Measurements from ENCODE around the gene OXLD1. TPM values are rescaled to one million over a fixed set of nuclear protein-coding genes. Genes with fewer than 3 reads are reported as not detected.
"Not testable (repeated sequence)": the region's sequence is repeated elsewhere in the genome, so short reads cannot be mapped to it uniquely, and the experiment has no call there.

OXLD1 gene
- total RNA-seq, 4 donors from 2014 or later = 18.4 to 26.5 (median 21.6) TPM

- TF ChIP-seq CTCF (IDR thresholded peaks at IDR 0.05) = no peak
- ATAC-seq (ENCODE audit: low FRiP score) = no peak
- no peak for DNase-seq (ENCODE audit: low spot score)
Measured at GRCh38 chr17:81682565-81683207, 16.3 kb upstream of the OXLD1 start.

- no peak for TF ChIP-seq CTCF (IDR thresholded peaks at IDR 0.05)
- no peak for DNase-seq (ENCODE audit: low spot score)
- ATAC-seq (ENCODE audit: low FRiP score) = no peak
Measured at GRCh38 chr17:81681672-81682071, 15.3 kb upstream of the OXLD1 start.

DNA sequence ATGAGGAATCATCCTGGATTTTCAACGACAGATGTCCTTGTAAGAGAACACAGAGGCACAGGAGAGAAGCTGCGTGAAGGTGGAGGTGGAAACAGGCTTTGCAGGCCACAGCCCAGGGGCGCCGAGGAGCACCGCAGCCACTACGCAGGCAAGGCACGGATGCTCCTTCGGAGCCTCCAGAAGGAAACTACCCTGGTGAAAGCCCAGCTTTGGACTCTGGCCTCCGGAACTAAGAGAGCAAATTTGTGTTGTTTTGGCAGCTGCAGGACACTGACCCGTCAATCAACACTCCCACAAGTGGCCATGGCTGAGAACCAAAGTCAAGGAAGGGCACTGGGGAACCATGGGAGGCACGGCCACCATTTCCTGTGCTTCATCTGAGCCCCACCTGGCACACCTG is 13.7 kb upstream of the OXLD1 start:
- no peak for TF ChIP-seq CTCF (IDR thresholded peaks at IDR 0.05)
- DNase-seq (ENCODE audit: low spot score) (no peak), ATAC-seq (ENCODE audit: low FRiP score) (no peak)

DNA sequence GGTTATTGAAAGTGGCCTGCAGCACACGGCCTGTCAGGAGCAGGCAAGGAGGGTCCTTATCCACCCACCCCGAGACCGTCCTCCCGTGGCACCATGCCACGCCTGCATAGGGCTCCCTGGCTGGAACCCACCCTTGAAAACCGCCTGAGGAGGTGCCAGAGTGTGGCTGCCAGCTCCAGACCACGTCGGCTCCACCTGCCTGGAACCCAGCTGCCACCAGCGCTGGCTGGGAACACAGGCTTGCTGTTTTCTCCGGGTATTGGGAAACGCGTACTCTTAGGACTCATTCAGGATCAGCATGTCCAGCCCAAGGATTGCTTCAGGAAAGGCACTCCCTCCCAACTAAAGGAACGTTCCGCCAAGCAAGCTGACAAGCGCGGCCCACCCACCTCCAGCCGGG is 10.5 kb upstream of the OXLD1 start:
- ATAC-seq (ENCODE audit: low FRiP score) = no peak
- no peak for TF ChIP-seq CTCF (IDR thresholded peaks at IDR 0.05)
- no peak for DNase-seq (ENCODE audit: low spot score)

GRCh38 chr17:81675515-81676221 is 9.3 kb upstream of the OXLD1 start:
- not testable (repeated sequence) for ATAC-seq (ENCODE audit: low FRiP score); DNase-seq (ENCODE audit: low spot score)

DNA sequence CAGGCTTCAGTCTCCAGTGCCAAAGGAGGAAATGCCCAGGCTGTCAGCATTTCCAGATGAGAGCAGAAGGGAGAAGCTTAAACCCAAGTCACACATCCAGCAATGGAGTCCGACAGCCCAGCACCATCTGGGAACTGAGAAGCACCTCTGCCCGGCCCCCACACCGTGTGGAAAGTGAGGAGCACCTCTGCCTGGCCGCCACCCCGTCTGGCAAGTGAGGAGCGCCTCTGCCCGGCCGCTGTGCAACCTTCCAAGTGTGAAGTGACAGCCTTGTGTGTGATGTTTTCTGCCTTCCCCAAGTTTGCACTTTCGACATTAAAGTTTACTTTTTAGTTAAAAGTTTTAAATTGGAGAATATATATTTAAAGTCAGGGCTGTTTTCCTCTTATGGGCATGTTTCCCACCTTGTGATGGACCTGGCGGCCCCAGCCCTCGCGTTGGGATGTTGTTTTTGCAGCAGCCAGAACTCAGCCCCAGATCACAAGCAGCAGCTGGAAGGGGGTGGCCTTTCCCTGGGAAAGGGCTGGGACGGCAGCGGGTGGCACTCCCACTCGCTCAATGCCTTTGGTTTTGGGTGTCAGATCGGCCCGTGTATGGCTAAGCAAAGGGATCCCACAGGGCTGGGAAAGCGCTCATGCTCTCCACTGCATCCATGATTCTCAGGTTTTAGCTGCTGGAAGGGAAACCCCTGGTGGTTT is 7.3 kb upstream of the OXLD1 start:
- DNase-seq (ENCODE audit: low spot score) = no peak
- ATAC-seq (ENCODE audit: low FRiP score) = no peak
- TF ChIP-seq CTCF (IDR thresholded peaks at IDR 0.05) = no peak

DNA sequence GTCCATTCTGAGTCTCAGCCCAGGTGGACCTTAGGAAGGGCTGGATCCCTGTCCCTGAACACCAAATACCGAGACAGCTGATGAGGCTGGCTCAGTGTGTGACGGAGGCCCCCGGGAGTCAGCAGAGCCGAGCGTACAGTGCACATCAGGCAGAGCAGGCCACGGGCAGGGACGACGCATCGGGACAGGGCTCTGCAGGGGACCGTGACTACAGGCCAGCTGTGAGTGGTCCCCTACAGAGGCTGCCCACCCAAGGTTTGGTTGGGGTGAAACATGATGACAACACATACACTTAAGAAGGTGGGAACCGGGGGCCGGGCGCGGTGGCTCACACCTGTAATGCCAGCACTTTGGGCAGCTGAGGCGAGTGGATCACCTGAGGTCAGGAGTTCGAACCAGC is 6.5 kb upstream of the OXLD1 start:
- DNase-seq (ENCODE audit: low spot score) (no peak), ATAC-seq (ENCODE audit: low FRiP score) (no peak)
- no peak for TF ChIP-seq CTCF (IDR thresholded peaks at IDR 0.05)

Measured in omental fat pad (tissue), 4 donors.